Measurements from ENCODE around the gene TRPM2. TPM values are rescaled to one million over a fixed set of nuclear protein-coding genes. Genes with fewer than 3 reads are reported as not detected.
"Not testable (repeated sequence)": the region's sequence is repeated elsewhere in the genome, so short reads cannot be mapped to it uniquely, and the experiment has no call there.

The TRPM2 gene
- total RNA-seq, 3 donors from 2014 or later, result 1.5 to 10.3 (median 7.2) TPM

GRCh38 chr21:44391345-44392091, 38.1 kb downstream of the TRPM2 start:
- no peaks in the 10 kb centered on the region for H3K9me3 ChIP-seq
- H3K4me3 ChIP-seq, result no peak overlapping the region
- TF ChIP-seq, protein P1, sequence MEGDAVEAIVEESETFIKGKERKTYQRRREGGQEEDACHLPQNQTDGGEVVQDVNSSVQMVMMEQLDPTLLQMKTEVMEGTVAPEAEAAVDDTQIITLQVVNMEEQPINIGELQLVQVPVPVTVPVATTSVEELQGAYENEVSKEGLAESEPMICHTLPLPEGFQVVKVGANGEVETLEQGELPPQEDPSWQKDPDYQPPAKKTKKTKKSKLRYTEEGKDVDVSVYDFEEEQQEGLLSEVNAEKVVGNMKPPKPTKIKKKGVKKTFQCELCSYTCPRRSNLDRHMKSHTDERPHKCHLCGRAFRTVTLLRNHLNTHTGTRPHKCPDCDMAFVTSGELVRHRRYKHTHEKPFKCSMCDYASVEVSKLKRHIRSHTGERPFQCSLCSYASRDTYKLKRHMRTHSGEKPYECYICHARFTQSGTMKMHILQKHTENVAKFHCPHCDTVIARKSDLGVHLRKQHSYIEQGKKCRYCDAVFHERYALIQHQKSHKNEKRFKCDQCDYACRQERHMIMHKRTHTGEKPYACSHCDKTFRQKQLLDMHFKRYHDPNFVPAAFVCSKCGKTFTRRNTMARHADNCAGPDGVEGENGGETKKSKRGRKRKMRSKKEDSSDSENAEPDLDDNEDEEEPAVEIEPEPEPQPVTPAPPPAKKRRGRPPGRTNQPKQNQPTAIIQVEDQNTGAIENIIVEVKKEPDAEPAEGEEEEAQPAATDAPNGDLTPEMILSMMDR (IDR thresholded peaks at IDR 0.05), result no peak
- no peaks in the 10 kb centered on the region for H3K36me3 ChIP-seq (ENCODE audit: low read depth)
- intact Hi-C loops (cut with DNase I, micrococcal nuclease), result no loop called here
- H3K4me1 ChIP-seq (ENCODE audit: low read depth), result no peaks in the 10 kb centered on the region
- ATAC-seq (no peak), DNase-seq (peak in 1 of 3 donors; percentile 61)

- intact Hi-C loops (cut with DNase I, micrococcal nuclease), result no loop called here
- Histone ChIP-seq H3K4me3 (no peak overlapping the region), H3K4me1 (ENCODE audit: low read depth) (no peaks in the 10 kb centered on the region), H3K36me3 (ENCODE audit: low read depth) (no peaks in the 10 kb centered on the region), H3K9me3 (no peaks in the 10 kb centered on the region)
- DNase-seq, result no peak
- TF ChIP-seq, protein P1 (IDR thresholded peaks at IDR 0.05), result no peak
- ATAC-seq, result no peak
Measured at GRCh38 chr21:44392185-44392584, 38.8 kb downstream of the TRPM2 start.

GRCh38 chr21:44392916-44393315, 39.5 kb downstream of the TRPM2 start:
- TF ChIP-seq, protein P1 (IDR thresholded peaks at IDR 0.05), result no peak
- no peak for DNase-seq
- Histone ChIP-seq H3K9me3 (no peaks in the 10 kb centered on the region), H3K36me3 (ENCODE audit: low read depth) (no peaks in the 10 kb centered on the region), H3K4me1 (ENCODE audit: low read depth) (no peaks in the 10 kb centered on the region), H3K4me3 (no peak overlapping the region)
- no peak for ATAC-seq
- intact Hi-C loops (cut with DNase I, micrococcal nuclease), result no loop called here

- ATAC-seq (no peak), DNase-seq (no peak)
Measured at GRCh38 chr21:44394733-44395132, 41.3 kb downstream of the TRPM2 start.

DNA sequence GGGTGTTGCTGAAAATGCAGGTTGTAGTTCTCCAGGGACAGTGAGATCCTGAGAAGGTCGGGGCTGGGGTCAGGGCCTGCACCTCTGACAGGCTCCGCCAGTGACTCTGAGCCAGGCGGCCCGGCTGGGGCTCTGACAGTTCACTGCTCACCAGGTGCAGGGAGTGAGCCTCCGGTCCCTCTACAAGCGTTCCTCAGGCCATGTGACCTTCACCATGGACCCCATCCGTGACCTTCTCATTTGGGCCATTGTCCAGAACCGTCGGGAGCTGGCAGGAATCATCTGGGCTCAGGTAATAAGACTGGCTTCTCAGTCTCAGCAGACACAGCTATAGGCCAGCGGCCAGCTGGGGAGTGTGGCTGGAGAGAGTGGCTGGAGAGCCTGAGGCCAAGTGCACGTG, 41.8 kb downstream of the TRPM2 start:
- intact Hi-C loops (cut with DNase I, micrococcal nuclease), result no loop called here
- Histone ChIP-seq H3K4me1 (ENCODE audit: low read depth) (no peaks in the 10 kb centered on the region), H3K9me3 (no peaks in the 10 kb centered on the region), H3K36me3 (ENCODE audit: low read depth) (no peaks in the 10 kb centered on the region), H3K4me3 (no peak overlapping the region)
- ATAC-seq, result no peak
- DNase-seq, result no peak
- TF ChIP-seq, protein P1 (IDR thresholded peaks at IDR 0.05), result no peak

More at GRCh38 chr21:44394733-44395132, 41.3 kb downstream of the TRPM2 start:
- intact Hi-C loops (cut with DNase I, micrococcal nuclease), result no loop called here
- Histone ChIP-seq H3K36me3 (ENCODE audit: low read depth) (no peaks in the 10 kb centered on the region), H3K4me1 (ENCODE audit: low read depth) (no peaks in the 10 kb centered on the region), H3K9me3 (no peaks in the 10 kb centered on the region), H3K4me3 (no peak overlapping the region)
- TF ChIP-seq, protein P1 (IDR thresholded peaks at IDR 0.05), result no peak

DNA sequence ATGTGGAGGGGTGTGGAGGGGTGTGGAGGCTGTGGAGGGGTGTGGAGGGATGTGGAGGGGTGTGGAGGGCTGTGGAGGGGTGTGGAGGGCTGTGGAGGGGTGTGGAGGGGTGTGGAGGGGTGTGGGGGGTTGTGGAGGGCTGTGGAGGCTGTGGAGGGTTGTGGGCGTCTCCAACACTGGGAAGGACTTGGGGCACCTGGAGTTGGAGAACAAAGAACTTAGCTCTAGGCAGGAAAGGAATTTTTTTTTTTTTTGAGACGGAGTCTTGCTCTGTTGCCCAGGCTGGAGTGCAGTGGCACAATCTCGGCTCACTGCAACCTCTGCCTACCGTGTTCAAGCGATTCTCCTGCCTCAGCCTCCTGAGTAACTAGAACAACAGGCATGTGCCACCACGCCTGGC, 43.4 kb downstream of the TRPM2 start:
- intact Hi-C loops (cut with DNase I, micrococcal nuclease); H3K4me3 ChIP-seq; ATAC-seq; H3K4me1 ChIP-seq (ENCODE audit: low read depth); H3K9me3 ChIP-seq; H3K36me3 ChIP-seq (ENCODE audit: low read depth); DNase-seq: not testable (repeated sequence)

Data from mucosa of descending colon (tissue), 3 donors.